Measurements from ENCODE around the gene RAB6D.
"Not testable (repeated sequence)": the region's sequence is repeated elsewhere in the genome, so short reads cannot be mapped to it uniquely, and the experiment has no call there.

- not testable (repeated sequence) for TF ChIP-seq POLR2A (IDR thresholded peaks at IDR 0.05; ENCODE audit: low read depth, low read length); POLR2AphosphoS5 (IDR thresholded peaks at IDR 0.05; ENCODE audit: low read depth, low read length); TAF1 (IDR thresholded peaks at IDR 0.05; ENCODE audit: borderline replicate concordance, low read depth, low read length)
These were observed 31.2 kb upstream of the RAB6D start for GRCh38 chr2:131395024-131395645.

All from GM12892 (cell line).